Lung (tissue), 12 donors: ENCODE measurements around the gene PLIN4. TPM values are rescaled to one million over a fixed set of nuclear protein-coding genes. Genes with fewer than 3 reads are reported as not detected.

Experiments
- ATAC-seq: fragments of 200-7000 bp; cut with Tn5 transposase; one replicate; pipeline ENCODE4 v1.9.1; 2020; ENCODE audit warnings: moderate number of reproducible peaks; ENCODE audit not compliant: insufficient read depth, low FRiP score
- DNase-seq, 3 donors: peaks; one replicate each; pipeline ENCODE4 v3.0.0-alpha.2; 2013 to 2017
- H3K27ac ChIP-seq, 2 donors: one replicate each; pipeline ENCODE4 v1.5.1; 2013; ENCODE audit warnings: mild to moderate bottlenecking in 2 of 2, moderate library complexity in 2 of 2, control low read depth in 1 of 2, inconsistent platforms in 1 of 2, low read depth in 1 of 2, low read length in 1 of 2
- H3K27me3 ChIP-seq, 3 donors: one replicate each; pipeline ENCODE4 v1.5.1; 2013; ENCODE audit warnings: low read length in 2 of 3; ENCODE audit not compliant: control insufficient read depth in 3 of 3, insufficient read depth in 3 of 3
- H3K36me3 ChIP-seq, 4 donors: one replicate each; pipeline ENCODE4 v1.5.1; 2013; ENCODE audit warnings: low read length in 4 of 4, mild to moderate bottlenecking in 1 of 4, moderate library complexity in 1 of 4; ENCODE audit not compliant: control insufficient read depth in 4 of 4, insufficient read depth in 4 of 4
- H3K4me1 ChIP-seq, 5 donors: one replicate each; pipeline ENCODE4 v1.5.1; 2013; ENCODE audit warnings: low read length in 5 of 5, mild to moderate bottlenecking in 2 of 5, moderate library complexity in 1 of 5; ENCODE audit not compliant: control insufficient read depth in 5 of 5, insufficient read depth in 5 of 5
- H3K4me3 ChIP-seq: one replicate; pipeline ENCODE4 v1.5.1; 2013; ENCODE audit warnings: mild to moderate bottlenecking, control low read depth, moderate library complexity
- H3K9ac ChIP-seq, 2 donors: one replicate each; pipeline ENCODE4 v1.5.1; 2013; ENCODE audit warnings: low read length in 2 of 2, control low read depth in 1 of 2; ENCODE audit not compliant: insufficient read depth in 1 of 2
- H3K9me3 ChIP-seq, 4 donors: one replicate each; pipeline ENCODE4 v1.5.1; 2013; ENCODE audit warnings: low read length in 3 of 4, mild to moderate bottlenecking in 1 of 4, moderate library complexity in 1 of 4; ENCODE audit not compliant: control insufficient read depth in 4 of 4, insufficient read depth in 3 of 4
- CTCF ChIP-seq: IDR thresholded peaks from 2 replicates; pipeline ENCODE4 v1.5.1; 2012; ENCODE audit warnings: mild to moderate bottlenecking; ENCODE audit errors: control extremely low read depth, extremely low read depth
- WGBS, 2 donors: extraction: QIAGEN DNeasy Blood & Tissue Kit; methylation state at CpG; one replicate each; pipeline ENCODE4 v1.1.7; 2013; 5-methylcytosine and 5-hydroxymethylcytosine counted together
- polyA plus RNA-seq, 2 donors: library from polyadenylated mRNA; stranded (reverse); fragments of 200-250 nt; gene quantifications; one replicate each; pipeline ENCODE4 v1.2.1, GENCODE V29; 2013
- total RNA-seq, 2 donors: library from RNA; depleted of rRNA in 1 of 2; stranded (reverse); fragments of >200 nt in 1 of 2; gene quantifications; one replicate each; pipeline ENCODE4 v1.2.1, GENCODE V29; 2014 to 2021
- donor health status: control.
- donor health status: control.
- donor health status: Bipolar disorder and iron deficiency.
- donor health status: healthy.
- donor health status: DM: yes; HTN: yes; CAD: no.

Gene PLIN4
- total and polyA plus RNA-seq, 4 donors: 0.85 to 5.0 (median 3.8) TPM

GRCh38 chr19:4471403-4472173 is 46.7 kb downstream of the PLIN4 start:
- peak overlapping the region; percentile 21 for H3K4me3 ChIP-seq
- peak overlapping the region; percentile 32 to 91 for H3K9ac ChIP-seq
- peak overlapping the region; percentile 74 to 91 for H3K27ac ChIP-seq
- peak; percentile 99 to 100 (median 100) for DNase-seq
- peaks cover 0 to 6% (median 4%) of the 10 kb centered on the region in 4 donors for H3K36me3 ChIP-seq
- no peaks in the 10 kb centered on the region for H3K27me3 ChIP-seq
- no peaks in the 10 kb centered on the region for H3K9me3 ChIP-seq
- WGBS, 2 donors: 0 to 1% methylated on average over 33 of the region's 33 CpGs
- no peak for TF ChIP-seq CTCF
- ATAC-seq: peak; percentile 94
- peaks cover 0 to 17% (median 8%) of the 10 kb centered on the region in 5 donors for H3K4me1 ChIP-seq

GRCh38 chr19:4467835-4468234 is 50.5 kb downstream of the PLIN4 start:
- H3K27me3 ChIP-seq: no peaks in the 10 kb centered on the region
- no peak for TF ChIP-seq CTCF
- no peak overlapping the region for H3K4me3 ChIP-seq
- ATAC-seq (no peak), DNase-seq (no peak)
- 77 to 93% methylated on average over 3 of the region's 3 CpGs for WGBS, 2 donors
- no peak overlapping the region for H3K27ac ChIP-seq
- no peak overlapping the region for H3K9ac ChIP-seq
- no peaks in the 10 kb centered on the region for H3K36me3 ChIP-seq
- peaks cover 0 to 2% (median 0%) of the 10 kb centered on the region in 5 donors for H3K4me1 ChIP-seq
- H3K9me3 ChIP-seq: no peaks in the 10 kb centered on the region

- Histone ChIP-seq H3K4me3 (no peak overlapping the region), H3K36me3 (no peaks in the 10 kb centered on the region), H3K9me3 (no peaks in the 10 kb centered on the region), H3K9ac (no peak overlapping the region), H3K4me1 (no peaks in the 10 kb centered on the region), H3K27ac (no peak overlapping the region), H3K27me3 (no peaks in the 10 kb centered on the region)
- no peak for DNase-seq
- TF ChIP-seq CTCF: no peak
- ATAC-seq: no peak
- 84 to 86% methylated on average over 8 of the region's 8 CpGs for WGBS, 2 donors
Observed at GRCh38 chr19:4464815-4465581, 53.3 kb downstream of the PLIN4 start.
